Measurements from ENCODE around the gene CCDC73. TPM values are rescaled to one million over a fixed set of nuclear protein-coding genes. Genes with fewer than 3 reads are reported as not detected.

The CCDC73 gene
- total RNA-seq, 1 donor from 2014 or later = not detected

Other genes with a start within 250 kb of the CCDC73 start
- gene EIF3M, start 210.8 kb downstream of the CCDC73 start, total RNA-seq = 228 and 281 TPM in 2 replicates
- gene PRRG4, start 35.3 kb upstream of the CCDC73 start, total RNA-seq = 0.64 and 1.9 TPM in 2 replicates
- 11.8 and 12.8 TPM in 2 replicates for gene QSER1, start 98.1 kb upstream of the CCDC73 start, total RNA-seq
- under 0.01 and 0.13 TPM in 2 replicates for gene DEPDC7, start 221.2 kb upstream of the CCDC73 start, total RNA-seq
- 9.0 and 9.1 TPM in 2 replicates for gene TCP11L1, start 244.9 kb upstream of the CCDC73 start, total RNA-seq

Data from dermis microvascular lymphatic vessel endothelial cell (primary cell).